Right lung (tissue), 5 donors: ENCODE results near the gene PPDPF. TPM values are rescaled to one million over a fixed set of nuclear protein-coding genes. Genes with fewer than 3 reads are reported as not detected.

Experiments
- polyA plus RNA-seq, 5 donors: library from polyadenylated mRNA; unstranded; fragments of 120-200 nt; gene quantifications; one replicate each; pipeline versions ENCODE4 v1.2.1 to v1.2.3, GENCODE V29; 2013; ENCODE audit warnings: inconsistent platforms in 1 of 5, low replicate concordance in 1 of 5; ENCODE audit not compliant: insufficient read length in 5 of 5, insufficient read depth in 1 of 5

Gene PPDPF
- polyA plus RNA-seq, 5 donors: 140 to 601 (median 282) TPM

Other genes starting within 250 kb of the PPDPF start
- 10 to 100 TPM; 50.4 to 83.7 (median 64.2) TPM for gene ARFGAP1, start 248.0 kb upstream of the PPDPF start, polyA plus RNA-seq
- gene COL20A1, start 227.6 kb upstream of the PPDPF start, polyA plus RNA-seq: under 1 TPM; 0.06 to 0.73 (median 0.31) TPM
- gene CHRNA4, start 159.4 kb upstream of the PPDPF start, polyA plus RNA-seq: 1 to 10 TPM in 1 of 5 donors, under 1 TPM in 4; 0.24 to 2.5 (median 0.69) TPM
- gene KCNQ2, start 48.1 kb upstream of the PPDPF start, polyA plus RNA-seq: 10 to 100 TPM in 4 of 5 donors, 1 to 10 TPM in 1; 7.9 to 25.2 (median 12.4) TPM
- gene EEF1A2, start 21.7 kb upstream of the PPDPF start, polyA plus RNA-seq: 10 to 100 TPM in 1 of 5 donors, under 1 TPM in 4; 0.36 to 38.6 (median 0.61) TPM
- gene PTK6, start 16.6 kb downstream of the PPDPF start, polyA plus RNA-seq: under 1 TPM; 0.43 to 0.82 (median 0.55) TPM
- gene SRMS, start 27.0 kb downstream of the PPDPF start, polyA plus RNA-seq: under 1 TPM; 0.12 to 0.27 (median 0.15) TPM
- gene FNDC11, start 33.4 kb downstream of the PPDPF start, polyA plus RNA-seq: under 1 TPM; 0.66 to 0.91 (median 0.71) TPM
- gene HELZ2, start 53.5 kb downstream of the PPDPF start, polyA plus RNA-seq: 10 to 100 TPM; 12.2 to 20.9 (median 14.4) TPM
- gene GMEB2, start 106.3 kb downstream of the PPDPF start, polyA plus RNA-seq: 10 to 100 TPM in 2 of 5 donors, 1 to 10 TPM in 3; 7.7 to 13.5 (median 9.9) TPM
- gene STMN3, start 132.7 kb downstream of the PPDPF start, polyA plus RNA-seq: 10 to 100 TPM; 25.4 to 56.9 (median 37.5) TPM
- 10 to 100 TPM; 18.9 to 23.2 (median 20.2) TPM for gene RTEL1, start 137.5 kb downstream of the PPDPF start, polyA plus RNA-seq
- 1 to 10 TPM in 4 of 5 donors, under 1 TPM in 1; 0.98 to 3.3 (median 2.0) TPM for gene TNFRSF6B, start 175.9 kb downstream of the PPDPF start, polyA plus RNA-seq
- 10 to 100 TPM; 26.6 to 40.2 (median 34.3) TPM for gene ARFRP1, start 187.2 kb downstream of the PPDPF start, polyA plus RNA-seq
- gene ZGPAT, start 187.3 kb downstream of the PPDPF start, polyA plus RNA-seq: 10 to 100 TPM; 13.1 to 27.1 (median 16.8) TPM
- 1 to 10 TPM; 2.9 to 8.6 (median 5.6) TPM for gene LIME1, start 215.9 kb downstream of the PPDPF start, polyA plus RNA-seq
- gene SLC2A4RG, start 219.0 kb downstream of the PPDPF start, polyA plus RNA-seq: 100 to 1,000 TPM in 3 of 5 donors, 10 to 100 TPM in 2; 52.4 to 206 (median 102) TPM